Measurements from ENCODE around the gene RXFP3.
"Not testable (repeated sequence)": the region's sequence is repeated elsewhere in the genome, so short reads cannot be mapped to it uniquely, and the experiment has no call there.

RXFP3 gene

GRCh38 chr5:33939556-33940262, 3.5 kb downstream of the RXFP3 start:
- H3F3A ChIP-seq (ENCODE audit: control insufficient read depth, insufficient read depth) = no peaks in the 10 kb centered on the region
- no peaks in the 10 kb centered on the region for H3K79me2 ChIP-seq (ENCODE audit: control insufficient read depth, low read length)
- H3K4me3 ChIP-seq (ENCODE audit: low read length) = no peak overlapping the region
- no peaks in the 10 kb centered on the region for H3K4me1 ChIP-seq (ENCODE audit: control insufficient read depth, low read length)
- no peaks in the 10 kb centered on the region for H3K27me3 ChIP-seq (ENCODE audit: control insufficient read depth, low read length)
- H3K9me3 ChIP-seq (ENCODE audit: control insufficient read depth, insufficient read depth, low read length) = no peaks in the 10 kb centered on the region
- H3K36me3 ChIP-seq (ENCODE audit: control insufficient read depth, low read length) = no peaks in the 10 kb centered on the region
- H3K9me2 ChIP-seq (replicated peaks; ENCODE audit: control insufficient read depth, low read length) = no peaks in the 10 kb centered on the region
- TF ChIP-seq CTCF (IDR thresholded peaks at IDR 0.05; ENCODE audit: low read depth, low read length, poor library complexity, severe bottlenecking) (no peak), EZH2phosphoT487 (IDR thresholded peaks at IDR 0.05; ENCODE audit: borderline replicate concordance, low read length) (no peak)
- H3K27ac ChIP-seq (ENCODE audit: low read depth, low read length) = no peak overlapping the region
- no peaks in the 10 kb centered on the region for H4K20me1 ChIP-seq (ENCODE audit: control insufficient read depth, insufficient read depth, low read depth, low read length)
- no peak overlapping the region for H3K4me2 ChIP-seq (ENCODE audit: low read length)

- Histone ChIP-seq H3K9me3 (ENCODE audit: control insufficient read depth, insufficient read depth, low read length) (no peaks in the 10 kb centered on the region), H3K27me3 (ENCODE audit: control insufficient read depth, low read length) (no peaks in the 10 kb centered on the region), H3K4me1 (ENCODE audit: control insufficient read depth, low read length) (no peaks in the 10 kb centered on the region), H3K79me2 (ENCODE audit: control insufficient read depth, low read length) (no peaks in the 10 kb centered on the region), H4K20me1 (ENCODE audit: control insufficient read depth, insufficient read depth, low read depth, low read length) (no peaks in the 10 kb centered on the region), H3K9me2 (replicated peaks; ENCODE audit: control insufficient read depth, low read length) (no peaks in the 10 kb centered on the region), H3K27ac (ENCODE audit: low read depth, low read length) (no peak overlapping the region), H3F3A (ENCODE audit: control insufficient read depth, insufficient read depth) (no peaks in the 10 kb centered on the region), H3K36me3 (ENCODE audit: control insufficient read depth, low read length) (no peaks in the 10 kb centered on the region), H3K4me2 (ENCODE audit: low read length) (no peak overlapping the region), H3K4me3 (ENCODE audit: low read length) (no peak overlapping the region)
- TF ChIP-seq EZH2phosphoT487 (IDR thresholded peaks at IDR 0.05; ENCODE audit: borderline replicate concordance, low read length) (no peak), CTCF (IDR thresholded peaks at IDR 0.05; ENCODE audit: low read depth, low read length, poor library complexity, severe bottlenecking) (no peak)
These were observed 4.9 kb downstream of the RXFP3 start for GRCh38 chr5:33941090-33941489.

- Histone ChIP-seq H3K36me3 (ENCODE audit: control insufficient read depth, low read length) (no peaks in the 10 kb centered on the region), H3K27ac (ENCODE audit: low read depth, low read length) (no peak overlapping the region)
These were observed 8.5 kb downstream of the RXFP3 start for GRCh38 chr5:33944543-33945132.

GRCh38 chr5:33952175-33952574, 16.0 kb downstream of the RXFP3 start:
- not testable (repeated sequence) for H3K4me1 ChIP-seq (ENCODE audit: control insufficient read depth, low read length); H3F3A ChIP-seq (ENCODE audit: control insufficient read depth, insufficient read depth); H3K27me3 ChIP-seq (ENCODE audit: control insufficient read depth, low read length); H3K36me3 ChIP-seq (ENCODE audit: control insufficient read depth, low read length); H4K20me1 ChIP-seq (ENCODE audit: control insufficient read depth, insufficient read depth, low read depth, low read length); H3K79me2 ChIP-seq (ENCODE audit: control insufficient read depth, low read length); H3K9me2 ChIP-seq (replicated peaks; ENCODE audit: control insufficient read depth, low read length); H3K4me3 ChIP-seq (ENCODE audit: low read length); H3K4me2 ChIP-seq (ENCODE audit: low read length); H3K27ac ChIP-seq (ENCODE audit: low read depth, low read length); H3K9me3 ChIP-seq (ENCODE audit: control insufficient read depth, insufficient read depth, low read length)

More at GRCh38 chr5:33944543-33945132, 8.5 kb downstream of the RXFP3 start:
- no peaks in the 10 kb centered on the region for H3K9me2 ChIP-seq (replicated peaks; ENCODE audit: control insufficient read depth, low read length)
- no peaks in the 10 kb centered on the region for H3K9me3 ChIP-seq (ENCODE audit: control insufficient read depth, insufficient read depth, low read length)
- no peak overlapping the region for H3K4me2 ChIP-seq (ENCODE audit: low read length)
- no peaks in the 10 kb centered on the region for H3F3A ChIP-seq (ENCODE audit: control insufficient read depth, insufficient read depth)
- H3K4me1 ChIP-seq (ENCODE audit: control insufficient read depth, low read length) = no peaks in the 10 kb centered on the region
- 0 out of 2 replicates have a peak, but pooled peaks cover 4% of the 10 kb centered on the region for H3K27me3 ChIP-seq (ENCODE audit: control insufficient read depth, low read length)
- no peak overlapping the region for H3K4me3 ChIP-seq (ENCODE audit: low read length)
- TF ChIP-seq CTCF (IDR thresholded peaks at IDR 0.05; ENCODE audit: low read depth, low read length, poor library complexity, severe bottlenecking) (no peak), EZH2phosphoT487 (IDR thresholded peaks at IDR 0.05; ENCODE audit: borderline replicate concordance, low read length) (no peak)
- no peaks in the 10 kb centered on the region for H3K79me2 ChIP-seq (ENCODE audit: control insufficient read depth, low read length)
- no peaks in the 10 kb centered on the region for H4K20me1 ChIP-seq (ENCODE audit: control insufficient read depth, insufficient read depth, low read depth, low read length)

Data from DOHH2 (cell line).